Measurements from ENCODE around the gene RNPS1.

The RNPS1 gene

GRCh38 chr16:2267913-2268666, at the start of gene RNPS1:
Gene RNPS1, minus strand, starts transcription at chr16:2268126. Its CDS starts 3,483 bp downstream, at chr16:2264643.
- DNase-seq (ENCODE audit: low read depth in 2 of 2), result peak; percentile 95 to 96

DNA sequence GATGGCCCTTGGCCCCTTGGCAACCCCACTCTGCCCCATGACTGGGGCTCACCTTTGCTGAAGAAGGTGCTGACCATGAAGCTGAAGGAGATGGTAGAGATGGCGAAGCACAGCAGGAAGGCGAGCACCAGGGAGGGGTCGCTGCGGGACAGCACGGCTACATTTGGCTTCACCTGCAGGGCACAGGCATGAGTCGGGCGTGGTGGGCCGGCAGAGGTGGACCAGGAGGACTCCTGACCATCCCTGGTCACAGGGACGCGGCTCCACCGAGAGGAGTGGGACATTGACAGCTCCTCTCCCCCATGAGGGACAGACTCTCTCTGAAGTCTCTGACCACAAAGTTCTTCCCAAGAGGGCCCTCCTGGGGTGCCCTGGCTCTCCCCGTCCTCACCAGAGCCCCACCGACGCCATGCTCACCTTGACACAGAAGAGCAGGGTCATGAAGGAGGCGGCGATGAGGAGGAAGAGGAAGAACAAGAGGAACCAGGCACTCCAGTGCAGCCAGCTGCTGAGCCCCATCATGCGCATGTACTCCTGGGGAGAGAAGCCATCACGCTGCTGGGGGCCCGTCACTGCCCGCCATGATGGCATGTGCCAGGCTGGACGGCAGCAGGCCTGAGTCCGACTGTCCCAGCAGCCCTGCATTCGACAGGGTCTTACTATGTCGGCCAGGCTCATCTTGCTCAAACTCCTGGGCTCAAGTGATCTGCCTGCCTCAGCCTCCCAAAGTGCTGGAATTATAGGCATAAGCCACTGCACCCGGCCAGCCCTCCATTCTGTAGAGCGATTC, 49.5 kb upstream of the RNPS1 start:
- no peak for DNase-seq (ENCODE audit: low read depth in 2 of 2)

DNA sequence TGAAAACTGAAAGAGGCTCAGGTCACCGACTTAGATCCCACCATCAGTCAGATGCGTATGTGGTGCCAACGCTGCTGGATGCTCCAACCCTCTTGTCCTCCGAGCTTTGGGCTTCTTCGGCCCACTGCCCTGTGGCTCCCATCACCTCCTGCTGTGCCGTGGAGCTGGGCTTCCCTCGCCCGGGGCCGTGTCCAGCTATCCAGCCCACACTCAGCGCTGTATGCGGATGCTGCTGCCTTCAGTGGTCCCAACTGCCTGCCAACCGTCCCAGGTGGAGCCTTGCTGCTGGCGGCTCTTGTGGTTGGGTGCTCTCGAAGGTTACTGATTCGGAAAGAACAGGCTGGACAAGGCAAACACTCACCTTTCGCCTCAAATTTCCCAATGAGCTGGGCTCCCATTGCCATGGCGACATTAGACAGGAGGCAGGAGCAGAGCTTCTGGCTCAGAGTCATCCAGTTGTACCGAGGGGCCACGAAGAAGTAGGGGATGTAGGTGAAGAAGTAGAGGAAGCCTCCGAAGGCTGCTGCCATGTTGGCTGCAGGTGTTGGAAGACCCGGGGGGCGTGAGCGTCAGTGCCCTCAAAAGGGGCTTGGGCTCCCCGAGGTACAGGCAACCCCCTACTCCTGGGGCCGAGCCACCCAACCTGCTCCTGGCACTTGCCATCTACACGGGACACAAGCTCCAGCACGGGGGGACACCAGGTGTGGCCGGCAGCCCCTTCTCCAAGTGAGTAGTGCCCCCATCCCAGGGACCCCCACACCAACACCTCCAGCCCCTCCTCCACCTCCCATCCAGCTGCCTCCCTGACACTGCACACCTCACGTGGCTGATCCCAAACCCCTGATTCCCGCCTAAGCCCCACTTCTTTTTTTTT, 40.4 kb upstream of the RNPS1 start:
- no peak for DNase-seq (ENCODE audit: low read depth in 2 of 2)

DNA sequence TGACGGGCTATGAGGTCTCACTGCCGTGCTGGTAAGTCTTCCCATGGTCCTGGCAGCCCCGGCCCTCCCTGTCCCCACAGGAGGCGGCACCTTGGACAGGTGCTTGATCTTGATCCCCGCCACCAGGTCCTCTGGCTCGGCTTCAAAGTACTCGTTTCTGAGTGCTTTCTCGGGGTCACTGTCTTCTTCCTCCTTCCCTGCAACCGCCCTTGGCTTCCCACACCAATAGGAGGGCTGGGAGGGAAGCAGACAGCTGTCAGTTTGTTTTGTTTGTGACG, 31.9 kb upstream of the RNPS1 start:
- no peak for DNase-seq (ENCODE audit: low read depth in 2 of 2)

- no peak for DNase-seq (ENCODE audit: low read depth in 2 of 2)
Observed at GRCh38 chr16:2299121-2299914, 31.4 kb upstream of the RNPS1 start.

DNA sequence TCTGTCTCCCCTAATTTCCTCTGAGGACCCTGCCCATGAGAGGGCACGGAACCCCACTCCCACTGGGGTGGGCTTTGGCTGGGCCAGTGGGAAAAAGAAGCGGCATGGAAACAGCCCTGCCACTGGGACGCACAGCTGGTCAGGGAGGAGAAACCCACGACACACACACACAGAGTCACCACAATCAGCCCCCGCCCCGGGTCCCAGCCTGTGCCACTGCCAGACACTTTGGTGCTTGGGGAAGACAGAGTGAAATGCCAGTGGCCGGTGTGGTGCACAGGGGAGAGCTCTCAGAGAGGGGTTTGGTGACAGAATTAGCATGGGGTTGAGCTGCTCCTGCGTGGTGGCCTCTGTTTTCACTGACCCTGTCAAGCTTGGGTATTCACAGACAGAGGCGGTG, 30.7 kb upstream of the RNPS1 start:
- no peak for DNase-seq (ENCODE audit: low read depth in 2 of 2)

DNA sequence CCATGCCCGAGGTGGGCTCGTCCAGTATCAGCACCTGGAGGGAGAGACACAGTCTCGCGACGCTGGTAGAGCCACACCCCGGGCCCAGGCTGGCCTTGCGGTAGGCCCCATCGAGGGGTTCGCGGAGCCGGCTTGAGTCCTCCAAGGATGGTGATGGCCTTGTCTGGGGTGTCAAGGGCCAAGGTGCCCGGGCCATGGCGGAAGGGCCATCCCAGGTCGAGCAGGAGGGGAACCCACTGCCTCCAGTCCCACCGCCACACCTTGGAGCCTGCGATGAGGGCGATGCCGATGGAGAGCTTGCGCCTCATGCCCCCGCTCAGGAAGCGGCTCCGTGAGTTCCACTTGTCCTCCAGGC, 29.6 kb upstream of the RNPS1 start:
- DNase-seq (ENCODE audit: low read depth in 2 of 2), result no peak

DNA sequence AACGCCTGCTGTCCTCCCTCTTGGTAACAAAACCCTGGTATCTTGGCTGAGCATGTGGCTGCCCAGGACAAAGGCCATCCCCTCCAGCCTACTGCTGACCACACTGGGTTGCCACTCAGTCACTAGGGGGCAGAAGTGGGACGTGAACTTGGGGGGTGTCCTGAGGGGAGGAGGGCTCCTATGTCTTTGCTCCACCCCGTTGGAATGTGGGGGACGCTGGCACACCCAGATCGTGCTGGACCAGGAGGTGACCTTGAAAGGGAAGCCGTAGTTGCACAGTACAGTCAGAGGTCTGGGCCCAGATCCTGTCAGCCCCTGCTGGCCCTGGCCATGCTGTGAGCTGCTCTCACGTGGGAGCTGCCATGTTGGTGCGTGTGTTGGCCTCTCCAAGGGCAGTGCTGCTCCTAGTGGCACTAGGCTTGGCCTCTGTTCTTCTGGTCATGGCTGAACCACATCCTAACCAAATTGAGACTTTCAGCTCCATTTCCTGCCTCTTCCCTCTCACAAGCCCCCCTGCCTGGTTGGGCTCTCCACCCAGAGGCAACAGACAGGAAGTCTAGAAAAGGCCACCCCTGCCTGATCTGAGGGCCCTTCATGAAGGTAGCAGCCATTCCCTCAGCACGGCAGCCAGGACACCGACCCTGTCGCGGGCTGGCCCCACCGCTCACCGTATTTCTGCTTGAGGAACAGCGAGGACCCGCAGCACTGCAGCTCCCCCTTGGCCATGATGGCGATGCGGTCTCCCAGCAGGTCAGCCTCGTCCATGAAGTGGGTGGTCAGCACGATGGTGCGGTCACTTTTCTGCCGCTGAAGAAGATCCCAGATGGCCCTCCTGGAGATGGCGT, 29.0 kb upstream of the RNPS1 start:
- peak in 1 of 2 donors; percentile 8 for DNase-seq (ENCODE audit: low read depth in 2 of 2)

DNA sequence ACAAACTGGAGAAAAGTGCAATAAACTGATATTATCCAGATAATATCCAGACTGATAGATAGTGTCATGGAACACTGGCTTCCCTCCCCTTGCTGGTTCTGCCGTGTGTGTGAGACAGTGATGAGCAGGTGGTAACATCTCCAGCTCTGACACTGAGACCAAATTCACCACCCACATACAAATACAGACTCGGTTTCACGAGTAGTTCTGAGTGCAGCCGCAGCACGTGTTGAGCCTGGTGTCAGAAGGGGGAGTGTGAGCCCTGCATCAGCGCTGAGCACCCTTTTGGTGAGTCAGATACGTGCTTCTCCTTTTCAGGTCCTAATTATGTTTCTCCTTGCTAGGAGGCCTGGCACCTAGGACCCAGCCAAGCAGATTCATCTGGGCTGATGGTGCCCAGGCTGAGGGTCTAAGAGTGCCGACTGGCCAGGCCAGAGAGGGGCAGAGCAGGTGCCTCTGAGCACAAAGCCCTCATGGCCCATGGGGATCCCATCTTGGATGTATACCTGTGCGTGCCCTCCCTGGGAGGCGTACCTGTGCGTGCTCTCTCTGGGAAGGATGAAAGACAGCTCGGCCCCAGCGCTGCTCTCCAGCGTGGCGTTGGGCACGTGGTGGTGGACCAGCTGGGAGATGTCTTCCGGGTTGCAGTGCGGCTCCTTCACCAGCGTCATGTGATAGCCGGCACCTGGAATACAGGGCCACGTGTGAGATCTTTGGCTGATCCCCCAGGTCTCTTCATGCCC, 27.3 kb upstream of the RNPS1 start:
- no peak for DNase-seq (ENCODE audit: low read depth in 2 of 2)

- no peak for DNase-seq (ENCODE audit: low read depth in 2 of 2)
Observed at GRCh38 chr16:2292221-2292620, 24.3 kb upstream of the RNPS1 start.

- DNase-seq (ENCODE audit: low read depth in 2 of 2), result no peak
Observed at GRCh38 chr16:2289282-2289681, 21.4 kb upstream of the RNPS1 start.

GRCh38 chr16:2288726-2289125, 20.8 kb upstream of the RNPS1 start:
- no peak for DNase-seq (ENCODE audit: low read depth in 2 of 2)

DNA sequence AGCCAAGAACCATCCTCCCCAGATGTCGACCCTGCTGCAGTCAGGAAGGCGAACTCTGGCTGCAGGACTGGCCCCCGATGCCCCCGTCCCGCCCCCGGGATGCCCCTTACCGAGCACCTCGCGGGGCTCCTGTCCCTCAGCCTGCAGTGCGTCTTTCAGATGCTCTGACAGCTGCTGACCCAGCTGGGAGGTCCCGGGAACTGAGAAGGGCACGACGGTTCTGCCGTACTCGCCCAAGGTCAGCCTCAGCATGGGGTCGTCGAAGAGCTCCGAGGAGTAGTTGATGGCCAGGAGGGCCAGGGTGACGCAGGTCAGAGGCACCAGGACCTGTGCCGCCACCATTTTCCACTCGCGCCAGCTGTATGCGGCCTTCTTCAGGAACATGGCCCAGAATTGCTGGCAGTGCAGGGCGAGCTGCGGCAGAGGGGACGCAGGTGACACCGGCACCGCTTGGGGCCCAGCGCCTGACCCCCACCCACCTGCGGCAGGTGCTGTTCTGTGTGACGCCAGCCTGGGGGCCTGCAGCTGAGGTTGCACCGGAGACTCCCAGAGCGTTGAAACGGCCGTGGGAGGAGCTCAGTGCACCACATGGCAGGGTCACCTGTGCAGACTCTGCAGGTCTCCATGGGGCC, 20.1 kb upstream of the RNPS1 start:
- DNase-seq (ENCODE audit: low read depth in 2 of 2), result no peak

DNA sequence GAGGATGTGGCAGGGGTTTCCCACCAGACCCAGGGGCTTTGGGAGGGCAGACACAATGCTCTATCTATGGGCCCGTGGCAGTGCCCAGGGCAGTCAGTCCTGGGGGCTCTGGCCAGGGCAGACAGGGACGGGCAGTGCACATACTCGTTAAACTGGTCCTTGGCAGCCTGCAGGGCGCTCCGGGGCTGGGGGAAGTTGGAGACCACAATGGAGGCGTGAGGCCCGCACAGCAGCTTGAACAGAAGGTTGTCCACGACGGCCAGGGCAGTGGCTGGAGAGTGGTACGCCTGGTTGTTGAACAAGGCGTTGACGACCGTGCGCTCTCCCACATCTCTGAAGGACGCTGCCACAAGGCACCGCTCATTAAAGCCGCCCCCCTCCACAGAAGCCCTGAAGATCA, 18.6 kb upstream of the RNPS1 start:
- DNase-seq (ENCODE audit: low read depth in 2 of 2), result no peak

- DNase-seq (ENCODE audit: low read depth in 2 of 2), result no peak
Observed at GRCh38 chr16:2285731-2286191, 17.8 kb upstream of the RNPS1 start.

GRCh38 chr16:2284797-2285576, 17.1 kb upstream of the RNPS1 start:
- no peak for DNase-seq (ENCODE audit: low read depth in 2 of 2)

DNA sequence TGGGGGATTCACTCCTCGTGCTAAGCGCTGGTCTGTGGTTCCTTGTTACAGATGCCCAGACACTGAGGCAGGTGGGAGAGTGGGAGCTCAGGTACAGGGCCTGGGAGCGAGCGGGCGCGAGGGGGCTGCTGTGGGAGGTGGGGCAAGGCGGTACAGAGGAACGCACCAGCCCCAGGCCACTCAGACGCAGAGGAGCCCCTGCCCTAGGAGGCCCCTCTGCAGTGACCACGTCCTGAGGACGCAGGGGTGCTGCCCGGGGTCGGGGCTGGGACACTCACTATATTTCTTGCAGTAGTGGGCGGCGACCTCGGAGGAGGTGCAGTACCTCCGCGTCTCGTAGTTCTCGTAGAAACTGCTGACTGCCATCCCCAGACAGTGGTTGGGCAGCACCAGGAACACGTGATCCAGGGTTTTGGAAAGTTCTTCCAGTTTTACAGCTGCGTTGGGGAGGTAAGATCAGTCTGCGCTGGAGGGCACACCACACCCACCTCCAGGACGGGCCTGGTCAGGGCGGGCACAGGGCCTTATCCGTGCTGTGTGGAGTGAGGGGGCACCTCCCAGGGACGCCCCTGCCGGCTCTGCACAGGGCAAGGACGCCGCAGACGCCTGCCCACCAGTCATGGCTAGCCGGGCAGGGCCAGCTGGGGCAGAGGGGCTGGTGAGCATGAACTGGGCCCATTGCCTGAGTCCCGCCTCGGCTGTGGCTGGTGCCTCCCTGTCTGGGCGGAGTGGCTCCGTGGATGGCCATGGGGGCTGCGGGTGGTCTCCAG, 16.3 kb upstream of the RNPS1 start:
- no peak for DNase-seq (ENCODE audit: low read depth in 2 of 2)
